ENCODE measurements around the gene SNED1.

SNED1 gene

DNA sequence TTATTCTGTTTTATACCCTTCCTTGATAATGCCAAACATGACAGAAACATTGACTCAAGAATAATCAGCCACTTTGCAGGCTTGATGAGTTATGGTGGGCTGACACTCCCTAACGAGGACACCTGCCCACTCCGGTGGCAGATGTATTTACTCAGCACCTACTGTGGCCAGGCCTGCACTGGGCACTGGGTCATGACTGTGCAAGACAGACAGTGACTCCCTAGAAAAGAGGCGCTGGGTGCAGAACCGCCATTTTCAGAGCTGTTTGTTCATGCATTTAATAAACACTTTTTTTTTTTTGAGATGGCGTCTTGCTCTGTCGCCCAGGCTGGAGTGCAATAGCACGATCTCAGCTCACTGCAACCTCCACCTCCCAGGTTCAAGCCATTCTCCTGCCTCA is 32.5 kb downstream of the SNED1 start:
- FAIRE-seq: no peak

DNA sequence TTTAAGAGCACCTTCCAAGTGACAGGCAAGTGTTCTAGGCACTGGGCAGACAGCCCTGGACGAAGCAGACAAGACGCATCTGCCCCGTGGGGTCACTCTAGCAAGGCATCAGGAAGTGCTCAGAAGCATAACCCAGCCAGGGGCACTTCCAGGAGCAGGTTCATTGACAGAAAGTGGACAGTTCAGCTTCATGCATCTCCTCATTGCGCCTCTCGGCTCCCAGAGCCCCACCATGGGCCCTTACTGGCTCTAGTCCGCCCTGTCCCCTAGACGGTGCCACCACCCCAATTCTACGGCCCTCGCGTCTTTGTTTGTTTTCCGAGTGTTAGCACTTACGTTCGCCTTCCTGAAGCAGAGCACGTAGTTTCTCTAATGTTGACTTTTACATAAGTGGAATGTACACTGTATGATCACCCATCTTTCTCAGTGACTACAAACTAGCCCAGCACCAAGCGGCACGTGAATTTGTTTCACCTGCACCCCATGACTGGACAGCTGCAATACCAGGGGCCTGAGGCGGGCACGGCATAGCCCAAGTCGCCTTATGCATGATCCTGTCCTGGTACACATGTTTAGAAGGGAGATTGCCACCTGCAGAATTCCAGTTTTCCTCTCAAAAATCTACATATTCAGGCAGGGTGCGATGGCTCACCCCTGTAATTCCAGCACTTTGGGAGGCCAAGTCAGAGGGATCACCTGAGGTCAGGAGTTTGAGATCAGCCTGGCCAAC is 33.2 kb downstream of the SNED1 start:
- no peak for FAIRE-seq

DNA sequence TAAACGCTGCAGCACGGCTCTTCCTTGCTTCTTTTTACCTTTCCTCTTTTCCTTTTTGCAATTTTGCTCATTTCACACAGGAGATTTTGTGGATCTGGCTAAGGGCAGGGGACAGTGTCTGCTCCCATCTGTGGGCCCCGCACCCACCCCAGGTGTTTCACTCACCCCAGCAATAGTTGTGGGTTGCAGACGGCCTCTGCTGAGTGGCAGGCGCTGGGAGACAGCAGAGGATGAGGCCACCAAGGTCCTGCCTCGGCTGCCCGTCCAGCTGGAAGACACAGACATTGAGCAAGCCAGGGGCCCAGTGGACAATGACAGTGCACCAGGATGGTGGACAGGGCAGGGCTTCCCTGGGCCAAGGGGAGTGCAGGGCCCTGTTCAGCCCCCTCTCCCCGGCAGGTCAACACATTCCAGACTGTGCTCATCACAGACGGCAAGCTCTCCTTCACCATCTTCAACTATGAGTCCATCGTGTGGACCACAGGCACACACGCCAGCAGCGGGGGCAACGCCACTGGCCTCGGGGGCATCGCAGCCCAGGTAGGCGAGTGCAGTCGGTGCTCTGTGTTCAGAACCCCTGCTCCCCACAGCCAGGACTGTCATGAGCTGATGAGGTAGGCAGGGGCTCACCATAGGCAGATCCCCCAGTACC is 35.0 kb downstream of the SNED1 start:
- FAIRE-seq: no peak

DNA sequence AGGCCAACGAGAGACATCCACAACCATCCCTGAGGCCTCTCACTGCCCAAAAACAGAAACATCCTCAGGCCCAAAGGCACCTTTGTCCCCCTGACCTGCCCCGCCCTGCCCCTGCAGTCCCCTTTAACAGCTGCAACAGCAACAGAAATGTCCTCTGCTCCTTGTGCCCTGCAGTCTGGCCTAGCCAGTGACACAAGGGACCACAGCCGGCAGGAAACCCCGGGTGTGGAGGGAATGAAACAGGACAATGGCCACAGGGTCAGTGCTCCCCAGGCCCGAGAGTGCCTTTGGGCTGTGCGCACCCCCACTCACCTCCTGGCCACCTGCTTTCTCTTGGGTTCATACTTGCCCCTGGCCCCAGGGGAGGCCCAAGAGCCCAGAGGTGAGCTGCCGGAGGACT is 35.6 kb downstream of the SNED1 start:
- FAIRE-seq: no peak

- FAIRE-seq: no peak
Observed at GRCh38 chr2:241034490-241035141, 36.2 kb downstream of the SNED1 start.

GRCh38 chr2:241035142-241035817 is 36.9 kb downstream of the SNED1 start:
- FAIRE-seq: no peak

DNA sequence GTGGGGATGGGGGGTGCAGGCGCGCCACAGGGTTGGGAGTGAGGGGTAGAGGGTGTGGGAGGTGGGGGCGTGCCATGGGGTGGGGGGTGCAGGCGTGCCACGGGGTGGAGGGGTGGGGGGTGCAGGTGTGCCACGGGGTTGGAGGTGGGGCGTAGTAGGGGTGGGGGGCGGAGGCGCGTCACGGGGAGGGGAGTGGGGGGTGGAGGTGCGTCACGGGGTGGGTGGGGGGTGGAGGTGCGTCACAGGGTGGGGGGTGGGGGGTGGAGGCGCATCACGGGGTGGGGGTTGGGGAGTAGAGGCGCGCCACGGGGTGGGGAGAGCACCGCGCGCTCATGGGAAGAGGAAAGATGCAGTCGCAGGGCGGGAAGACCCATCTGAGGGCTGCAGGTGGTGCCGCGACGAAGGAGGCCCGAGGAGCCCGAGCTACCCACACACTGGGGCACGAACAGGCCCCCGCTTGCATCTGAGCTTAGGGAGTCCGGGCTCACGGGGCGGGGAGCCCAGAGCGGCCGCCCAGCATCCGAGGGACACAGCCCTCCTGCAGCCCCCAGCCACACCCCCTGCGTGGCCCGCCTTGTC is 37.5 kb downstream of the SNED1 start:
- FAIRE-seq: no peak

GRCh38 chr2:241036397-241036963 is 38.1 kb downstream of the SNED1 start:
- FAIRE-seq: no peak

DNA sequence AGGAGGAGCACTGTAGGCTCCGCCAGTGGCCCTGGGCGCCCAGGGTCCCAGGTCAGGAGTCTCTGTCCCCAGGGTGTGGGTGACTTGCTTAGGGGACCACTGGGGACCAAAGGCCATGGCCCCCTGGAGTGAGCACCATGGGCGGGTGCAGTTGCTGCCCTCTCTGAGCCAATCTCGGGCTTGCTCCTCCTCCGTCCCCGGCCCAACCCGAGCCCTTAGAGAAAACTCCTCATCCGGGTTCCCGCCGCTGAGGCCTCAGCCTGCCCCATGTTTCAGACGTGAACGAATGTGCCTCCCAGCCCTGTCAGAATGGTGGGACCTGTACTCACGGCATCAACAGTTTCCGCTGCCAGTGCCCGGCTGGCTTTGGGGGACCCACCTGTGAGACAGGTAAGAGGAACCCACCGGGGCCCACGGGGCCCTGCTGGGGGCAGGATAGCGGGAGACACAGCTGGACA is 38.6 kb downstream of the SNED1 start:
- FAIRE-seq: no peak

GRCh38 chr2:241037498-241037897 is 39.1 kb downstream of the SNED1 start:
- no peak for FAIRE-seq

GRCh38 chr2:241038374-241039180 is 40.2 kb downstream of the SNED1 start:
- FAIRE-seq: no peak

- FAIRE-seq: no peak
Observed at GRCh38 chr2:241039416-241039815, 41.0 kb downstream of the SNED1 start.

DNA sequence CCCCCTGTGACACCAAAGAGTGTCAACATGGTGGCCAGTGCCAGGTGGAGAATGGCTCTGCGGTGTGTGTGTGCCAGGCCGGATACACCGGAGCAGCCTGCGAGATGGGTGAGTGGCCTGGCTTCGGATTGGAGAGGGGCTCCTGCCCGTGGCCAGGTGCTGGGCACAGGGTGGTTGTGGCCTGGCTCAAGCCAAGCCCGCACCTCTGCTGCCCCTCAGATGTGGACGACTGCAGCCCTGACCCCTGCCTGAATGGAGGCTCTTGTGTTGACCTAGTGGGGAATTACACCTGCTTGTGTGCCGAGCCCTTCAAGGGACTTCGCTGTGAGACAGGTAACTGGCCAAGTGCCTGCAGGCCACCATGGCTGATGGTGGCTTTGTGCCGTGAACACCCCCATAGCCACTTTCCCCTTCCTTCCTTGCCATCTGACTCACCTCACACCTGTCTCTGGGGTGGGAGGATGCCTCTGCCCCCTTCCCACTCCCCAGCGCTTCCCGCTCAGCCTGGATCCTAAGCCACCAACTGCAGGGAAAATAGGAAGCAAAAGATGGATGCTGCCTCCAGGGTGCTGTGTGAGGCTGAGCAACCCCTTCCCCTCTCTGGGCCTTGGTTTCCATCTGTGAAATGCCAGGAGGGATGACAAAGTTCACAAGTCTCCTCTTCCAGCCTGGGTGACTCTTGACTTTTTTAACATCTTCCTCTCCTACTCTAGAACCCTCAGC is 41.8 kb downstream of the SNED1 start:
- no peak for FAIRE-seq

DNA sequence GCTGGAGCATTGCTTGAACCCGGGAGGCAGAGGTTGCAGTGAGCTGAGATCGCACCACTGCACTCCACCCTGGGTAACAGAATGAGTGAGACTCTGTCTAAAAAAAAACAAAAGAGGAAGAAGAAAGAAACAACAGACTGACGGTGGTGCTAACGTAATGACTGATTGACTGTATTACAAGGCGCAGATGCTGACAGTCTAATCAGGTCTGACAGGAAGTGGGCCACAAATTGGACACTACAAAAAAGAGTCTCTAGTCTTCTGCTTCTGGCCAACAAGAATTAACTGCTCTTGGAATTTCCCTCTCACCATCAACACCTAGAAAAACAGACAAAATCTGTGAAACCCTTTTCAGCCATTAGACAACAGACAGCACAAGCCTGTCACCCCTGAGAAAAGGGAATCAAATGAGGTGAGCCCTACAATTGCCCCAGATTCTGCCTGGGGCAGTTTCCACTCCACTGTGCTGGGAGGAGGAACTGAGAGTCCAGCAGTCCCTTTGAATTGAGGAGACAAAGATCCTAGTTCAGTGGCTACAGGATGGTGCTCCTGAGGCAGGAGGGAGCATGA is 43.3 kb downstream of the SNED1 start:
- FAIRE-seq: no peak

- no peak for FAIRE-seq
Observed at GRCh38 chr2:241043581-241043980, 45.2 kb downstream of the SNED1 start.

DNA sequence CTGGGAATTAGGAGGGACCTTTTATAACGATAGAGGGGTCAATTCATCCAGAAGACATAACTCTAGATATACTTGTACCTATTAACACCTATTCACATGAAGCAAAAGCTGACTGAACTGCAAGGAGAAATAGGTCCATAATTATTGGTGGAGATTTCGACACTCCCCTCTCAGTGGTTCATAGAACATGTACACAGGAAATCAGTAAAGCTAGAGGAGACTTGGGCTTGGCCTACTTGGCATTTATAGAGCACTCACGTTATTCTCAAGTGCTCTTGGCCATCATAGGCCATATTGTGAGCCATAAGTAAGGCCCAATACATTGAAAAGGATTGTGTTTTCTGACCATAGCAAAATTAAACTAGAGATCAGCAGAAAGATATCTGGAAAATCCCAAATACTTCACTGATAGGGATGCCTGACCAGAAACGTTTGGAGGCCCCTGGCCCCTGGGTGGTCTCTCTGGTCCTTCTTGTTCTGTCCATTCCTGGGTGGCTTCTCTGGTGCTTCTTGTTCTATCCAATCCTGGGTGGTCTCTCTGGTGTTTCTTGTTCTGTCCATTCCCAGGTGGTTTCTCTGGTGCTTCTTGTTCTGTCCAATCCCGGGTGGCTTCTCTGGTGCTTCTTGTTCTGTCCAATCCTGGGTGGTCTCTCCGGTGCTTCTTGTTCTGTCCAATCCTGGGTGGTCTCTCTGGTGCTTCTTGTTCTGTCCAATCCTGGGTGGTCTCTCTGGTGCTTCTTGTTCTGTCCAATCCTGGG is 49.0 kb downstream of the SNED1 start:
- no peak for FAIRE-seq

DNA sequence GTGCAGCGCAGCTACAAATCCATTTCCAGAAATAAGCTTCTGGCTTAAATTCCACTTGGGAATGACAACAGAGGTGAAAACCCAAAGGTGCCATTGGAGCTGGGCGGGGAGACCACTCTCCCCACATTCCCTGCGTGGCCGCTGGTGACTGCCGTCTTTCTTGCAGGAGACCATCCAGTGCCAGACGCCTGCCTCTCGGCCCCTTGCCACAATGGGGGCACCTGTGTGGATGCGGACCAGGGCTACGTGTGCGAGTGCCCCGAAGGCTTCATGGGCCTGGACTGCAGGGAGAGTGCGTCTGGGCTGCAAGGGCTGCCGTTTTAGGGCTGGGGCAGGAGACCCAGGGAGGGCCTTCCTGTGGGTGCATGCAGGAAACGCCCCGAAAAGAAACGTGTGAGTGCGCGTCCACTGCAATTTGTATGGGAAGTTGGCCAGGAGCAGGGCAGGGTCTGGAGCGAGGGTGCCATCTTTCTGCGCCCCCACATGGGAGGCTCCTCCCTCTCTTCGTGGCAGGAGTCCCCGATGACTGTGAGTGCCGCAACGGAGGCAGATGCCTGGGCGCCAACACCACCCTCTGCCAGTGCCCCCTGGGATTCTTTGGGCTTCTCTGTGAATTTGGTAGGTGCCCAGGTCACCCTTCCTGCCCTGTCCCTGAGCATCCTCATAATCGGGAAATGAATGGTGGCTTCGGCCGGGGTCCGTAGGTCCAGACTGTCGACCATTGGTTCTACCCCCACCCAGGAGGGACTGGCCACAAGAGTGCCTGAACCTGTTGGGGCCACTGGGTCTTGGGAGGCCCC is 49.9 kb downstream of the SNED1 start:
- FAIRE-seq: no peak

- no peak for FAIRE-seq
Observed at GRCh38 chr2:241048949-241049343, 50.5 kb downstream of the SNED1 start.

Data from TTC549 (cell line).